H1 (cell line): ENCODE measurements around the gene MAPT. TPM values are rescaled to one million over a fixed set of nuclear protein-coding genes. Genes with fewer than 3 reads are reported as not detected.

Experiments used
- CTCF ChIA-PET: fragments of 300-600 bp; sonication (Branson Sonifier 250); formaldehyde crosslinking; loops from one replicate; lab custom pipeline; 2021; ENCODE audit not compliant: partially characterized antibody; lab: Charles Lee
- POLR2A ChIA-PET: fragments of 300-600 bp; sonication (Branson Sonifier 250); formaldehyde crosslinking; loops from one replicate; lab custom pipeline; 2021; ENCODE audit warnings: inconsistent platforms; ENCODE audit not compliant: partially characterized antibody; lab: Charles Lee
- DNase-seq, 2 experiments: peaks; one replicate each; pipeline versions ENCODE4 v3.0.0 to v3.0.0-alpha.2; 2010 to 2022; ENCODE audit warnings: low spot score in 2 of 2, low read depth in 1 of 2, mixed read lengths in 1 of 2
- FAIRE-seq: peaks from 2 replicates; lab custom pipeline; 2011; peaks lifted over from hg19 to GRCh38; lab: Jason Lieb, UNC
- H2AFZ ChIP-seq: 2 replicates; pipeline ENCODE4 v1.8.1; 2012; ENCODE audit warnings: low read length, inconsistent platforms
- H2AK5ac ChIP-seq: 2 replicates; pipeline ENCODE4 v1.6.1; 2013; ENCODE audit warnings: low read depth, low read length
- H2BK120ac ChIP-seq: replicated peaks from 2 replicates; pipeline ENCODE3; 2013; ENCODE audit warnings: low read depth, low read length, inconsistent platforms
- H2BK12ac ChIP-seq: 2 replicates; pipeline ENCODE4 v1.6.1; 2013; ENCODE audit warnings: low read depth, low read length
- H2BK15ac ChIP-seq: 2 replicates; pipeline ENCODE4 v1.6.1; 2013; ENCODE audit warnings: low read length
- H2BK20ac ChIP-seq: 2 replicates; pipeline ENCODE4 v1.6.1; 2013; ENCODE audit warnings: low read length
- H2BK5ac ChIP-seq: 2 replicates; pipeline ENCODE4 v1.6.1; 2013; ENCODE audit warnings: low read depth, low read length
- H3K14ac ChIP-seq: 2 replicates; pipeline ENCODE4 v1.6.1; 2013; ENCODE audit warnings: inconsistent platforms; ENCODE audit not compliant: insufficient read length
- H3K18ac ChIP-seq: 2 replicates; pipeline ENCODE4 v1.6.1; 2013; ENCODE audit warnings: low read length; ENCODE audit errors: extremely low read depth
- H3K23ac ChIP-seq: 2 replicates; pipeline ENCODE4 v1.6.1; 2013; ENCODE audit warnings: inconsistent platforms; ENCODE audit not compliant: insufficient read length
- H3K23me2 ChIP-seq: 2 replicates; pipeline ENCODE4 v1.6.1; 2013; ENCODE audit warnings: low read depth, low read length
- H3K27ac ChIP-seq: 2 replicates; pipeline ENCODE4 v1.6.1; 2011; ENCODE audit warnings: low read depth, low read length, inconsistent platforms
- H3K27me3 ChIP-seq, 4 experiments: replicated peaks in 1 of 4; 1 replicate in 1 of 4; 2 replicates in 3 of 4; pipeline versions ENCODE4 v1.6.1 to v1.8.1; 2011 to 2013; ENCODE audit warnings: low read length in 3 of 4, mild to moderate bottlenecking in 3 of 4, inconsistent platforms in 2 of 4, mixed read lengths in 2 of 4, moderate library complexity in 1 of 4; ENCODE audit not compliant: control insufficient read depth in 3 of 4, insufficient read depth in 3 of 4; ENCODE audit errors: extremely low read depth in 1 of 4
- H3K36me3 ChIP-seq, 4 experiments: 2 replicates each; pipeline versions ENCODE4 v1.6.1 to v1.8.1; 2011 to 2013; ENCODE audit warnings: mild to moderate bottlenecking in 4 of 4, low read length in 3 of 4, moderate library complexity in 2 of 4, control low read depth in 1 of 4, inconsistent platforms in 1 of 4; ENCODE audit not compliant: insufficient read depth in 4 of 4, control insufficient read depth in 2 of 4
- H3K4ac ChIP-seq: replicated peaks from 2 replicates; pipeline ENCODE3; 2013; ENCODE audit warnings: low read length, low read depth, mixed read lengths, inconsistent platforms; ENCODE audit not compliant: insufficient read length
- H3K4me1 ChIP-seq, 4 experiments: replicated peaks in 1 of 4; 1 replicate in 1 of 4; 2 replicates in 3 of 4; pipeline versions ENCODE4 v1.6.1 to v1.8.1; 2011 to 2013; ENCODE audit warnings: low read length in 3 of 4, inconsistent platforms in 2 of 4, mixed read lengths in 1 of 4; ENCODE audit not compliant: insufficient read depth in 4 of 4, control insufficient read depth in 3 of 4
- H3K4me2 ChIP-seq, 2 experiments: 2 replicates each; pipeline versions ENCODE4 v1.6.1 to v1.8.1; 2011 to 2013; ENCODE audit warnings: low read depth in 2 of 2, low read length in 2 of 2, control low read depth in 1 of 2, inconsistent platforms in 1 of 2, mild to moderate bottlenecking in 1 of 2; ENCODE audit not compliant: insufficient read depth in 1 of 2
- H3K4me3 ChIP-seq, 4 experiments: fragments of 200-600, 300-600 bp in 1 of 4; sonication (generic), shearing (Covaris generic), sonication (Bioruptor Twin) in 1 of 4; 2 replicates each; pipeline versions ENCODE4 v1.5.1 to v1.8.1; 2011 to 2016; ENCODE audit warnings: low read length in 4 of 4, low read depth in 3 of 4, control low read depth in 2 of 4, inconsistent platforms in 2 of 4, mild to moderate bottlenecking in 2 of 4, mixed read lengths in 1 of 4, moderate library complexity in 1 of 4; ENCODE audit not compliant: insufficient read depth in 2 of 4; ENCODE audit errors: extremely low read depth in 1 of 4
- H3K56ac ChIP-seq: replicated peaks from 2 replicates; pipeline ENCODE3; 2013; ENCODE audit warnings: low read depth, mild to moderate bottlenecking, mixed read lengths, low read length, inconsistent platforms; ENCODE audit not compliant: insufficient read length
- H3K79me1 ChIP-seq: 2 replicates; pipeline ENCODE4 v1.6.1; 2013; ENCODE audit warnings: low read depth, low read length, control low read depth
- H3K79me2 ChIP-seq, 2 experiments: 2 replicates each; pipeline versions ENCODE4 v1.6.1 to v1.8.1; 2012 to 2013; ENCODE audit warnings: low read length in 2 of 2, mild to moderate bottlenecking in 2 of 2, inconsistent platforms in 1 of 2; ENCODE audit not compliant: insufficient read depth in 2 of 2, control insufficient read depth in 1 of 2
- H3K9ac ChIP-seq, 4 experiments: replicated peaks in 1 of 4; 1 replicate in 1 of 4; 2 replicates in 3 of 4; pipeline versions ENCODE4 v1.6.1 to v1.8.1; 2011 to 2013; ENCODE audit warnings: low read depth in 3 of 4, low read length in 3 of 4, control low read depth in 2 of 4, mild to moderate bottlenecking in 2 of 4, moderate library complexity in 2 of 4, inconsistent platforms in 1 of 4; ENCODE audit errors: extremely low read depth in 1 of 4
- H3K9me3 ChIP-seq, 2 experiments: 2 replicates each; pipeline versions ENCODE4 v1.6.1 to v1.8.1; 2012 to 2013; ENCODE audit warnings: mild to moderate bottlenecking in 2 of 2, moderate library complexity in 2 of 2, control low read depth in 1 of 2, inconsistent platforms in 1 of 2, low read depth in 1 of 2, low read length in 1 of 2, mixed read lengths in 1 of 2; ENCODE audit not compliant: insufficient read depth in 2 of 2
- H4K20me1 ChIP-seq, 2 experiments: replicated peaks in 1 of 2; 2 replicates each; pipeline versions ENCODE3 to v1.8.1; 2011 to 2013; ENCODE audit warnings: inconsistent platforms in 2 of 2, low read length in 2 of 2, mild to moderate bottlenecking in 1 of 2; ENCODE audit not compliant: insufficient read depth in 2 of 2, control insufficient read depth in 1 of 2
- H4K5ac ChIP-seq: 2 replicates; pipeline ENCODE4 v1.6.1; 2013; ENCODE audit warnings: low read length, low read depth, mixed read lengths, inconsistent platforms; ENCODE audit not compliant: insufficient read length
- H4K8ac ChIP-seq: 2 replicates; pipeline ENCODE4 v1.8.0; 2013; ENCODE audit warnings: mild to moderate bottlenecking, moderate library complexity, low read length, inconsistent platforms; ENCODE audit not compliant: insufficient read depth; ENCODE audit errors: extremely low read depth
- H4K91ac ChIP-seq: replicated peaks from 2 replicates; pipeline ENCODE3; 2013; ENCODE audit warnings: low read length, mixed read lengths, inconsistent platforms; ENCODE audit not compliant: insufficient read length
- CBX8 ChIP-seq: fragments of 300-800, 300-1000 bp; sonication (generic); IDR thresholded peaks from 2 replicates; pipeline ENCODE4 v1.7.1; 2016; ENCODE audit warnings: low read depth, low read length, borderline replicate concordance
- KDM4A ChIP-seq: IDR thresholded peaks from one replicate; pipeline ENCODE4 v1.7.1; 2012; ENCODE audit warnings: low read depth, mild to moderate bottlenecking, moderate library complexity, low read length, inconsistent platforms; ENCODE audit not compliant: severe bottlenecking
- NRF1 ChIP-seq: IDR thresholded peaks from 2 replicates; pipeline ENCODE4 v1.6.1; 2011; ENCODE audit warnings: mild to moderate bottlenecking, low read depth, low read length, improper control_type of control experiment
- POLR2A ChIP-seq, 2 experiments: IDR thresholded peaks; 1 replicate in 1 of 2; 2 replicates in 1 of 2; pipeline ENCODE4 v1.6.1; 2011; ENCODE audit warnings: low read depth in 2 of 2, low read length in 2 of 2, mild to moderate bottlenecking in 2 of 2; ENCODE audit errors: control extremely low read depth in 1 of 2
- RFX5 ChIP-seq: IDR thresholded peaks from 2 replicates; pipeline ENCODE4 v1.6.1; 2011; ENCODE audit warnings: low read depth, low read length, improper control_type of control experiment, borderline replicate concordance
- SP2 ChIP-seq: IDR thresholded peaks from 2 replicates; pipeline ENCODE4 v1.6.1; 2012; ENCODE audit warnings: mild to moderate bottlenecking, low read length, inconsistent platforms
- WGBS, 2 experiments: shearing (Covaris generic) in 1 of 2; methylation state at CpG; one replicate each; pipeline versions ENCODE4 v1.1.6 to v1.1.7; 2013 to 2015; ENCODE audit warnings: low lambda C conversion rate in 2 of 2, mixed read lengths in 2 of 2, inconsistent platforms in 1 of 2, low coverage in 1 of 2, missing lambda C conversion rate in 1 of 2; ENCODE audit not compliant: insufficient replicate concordance in 2 of 2, insufficient coverage in 1 of 2, insufficient read length in 1 of 2; ENCODE audit errors: extremely low coverage in 1 of 2, missing lambda C conversion rate in 1 of 2; 5-methylcytosine and 5-hydroxymethylcytosine counted together
- polyA plus RNA-seq, 7 experiments: library from polyadenylated mRNA; depleted of rRNA in 3 of 7; stranded (reverse) in 5 of 7; unstranded in 2 of 7; fragments of >200 nt in 5 of 7; fragments of 200-250 nt in 2 of 7; gene quantifications; 1 replicate in 5 of 7; 2 replicates in 1 of 7; 4 replicates in 1 of 7; pipeline versions ENCODE4 v1.2.1 to v1.2.3, GENCODE V29; 2011 to 2013; ENCODE audit warnings: missing spikeins in 2 of 7, mixed read lengths in 2 of 7
- total RNA-seq: library from RNA; stranded (reverse); fragmentation: NEBNext Ultra II Directional; extraction: Animal tissue kit (Norgen Biotek cat#: 25700); gene quantifications from 2 replicates; pipeline ENCODE4 v1.2.1, GENCODE V29; 2021

MAPT gene
- total and polyA plus RNA-seq, 2 of the 8 experiments (the other 6 are each of a cell fraction or from before 2014, with no cell fraction given), result 0.54 to 1.7 TPM

- no peak for FAIRE-seq
- no peaks in the 10 kb centered on the region for H3K4me1 ChIP-seq
- no peak overlapping the region for H2AFZ ChIP-seq
- no peak overlapping the region for H3K4me3 ChIP-seq
- H3K4ac ChIP-seq, result no peak overlapping the region
- H4K5ac ChIP-seq, result no peak overlapping the region
- H4K20me1 ChIP-seq, result peaks cover 0 to 5% of the 10 kb centered on the region in 2 experiments
- H3K9me3 ChIP-seq, result no peaks in the 10 kb centered on the region
- ChIA-PET POLR2A (no interaction called here), CTCF (interaction anchor here (0.6 to 6.2 kb wide), 3 partner anchors 11 to 399 kb away, joined by 3 to 56 read pairs (median 3); no protein-coding TSS in a partner anchor)
- H3K4me2 ChIP-seq, result no peak overlapping the region
- TF ChIP-seq POLR2A (IDR thresholded peaks at IDR 0.05; ENCODE audit: control extremely low read depth in 1 of 2, low read depth in 2 of 2, low read length in 2 of 2) (peak in 1 of 2 experiments; percentile 15; a peak in 1 of 3 replicates), KDM4A (no peak), CBX8 (no peak), NRF1 (no peak), RFX5 (no peak), SP2 (no peak)
- H3K18ac ChIP-seq, result no peak overlapping the region
- no peak overlapping the region for H3K14ac ChIP-seq
- no peak overlapping the region for H2BK12ac ChIP-seq
- no peak overlapping the region for H2AK5ac ChIP-seq
- peaks cover 0 to 17% of the 10 kb centered on the region in 2 experiments; a peak in 1 of 4 replicates for H3K79me2 ChIP-seq
- no peaks in the 10 kb centered on the region; the same call in 1 of the 2 replicates for H3K79me1 ChIP-seq
- 95% methylated on average over 5 of the region's 5 CpGs; no CpG with 5 or more reads in 1 of the 2 experiments for WGBS, 2 experiments
- no peaks in the 10 kb centered on the region for H3K27me3 ChIP-seq
- H2BK15ac ChIP-seq, result no peak overlapping the region
- no peak overlapping the region for H3K23ac ChIP-seq
- H3K23me2 ChIP-seq, result no peaks in the 10 kb centered on the region
- no peak for DNase-seq
- H4K91ac ChIP-seq, result no peak overlapping the region
- H3K9ac ChIP-seq, result no peak overlapping the region
- H4K8ac ChIP-seq, result no peak overlapping the region
- no peak overlapping the region for H2BK20ac ChIP-seq
- no peak overlapping the region for H2BK5ac ChIP-seq
- H3K56ac ChIP-seq, result no peak overlapping the region
- H3K36me3 ChIP-seq, result peaks cover 25 to 55% (median 39%) of the 10 kb centered on the region in 4 experiments
- no peak overlapping the region for H2BK120ac ChIP-seq
- H3K27ac ChIP-seq, result no peak overlapping the region
These were observed 153.0 kb downstream of the MAPT start for GRCh38 chr17:46047398-46047797.
